Measurements from ENCODE around the gene RBM5. TPM values are rescaled to one million over a fixed set of nuclear protein-coding genes. Genes with fewer than 3 reads are reported as not detected.

RBM5 gene
- 97.4 and 147 TPM in 2 replicates for total RNA-seq

DNA sequence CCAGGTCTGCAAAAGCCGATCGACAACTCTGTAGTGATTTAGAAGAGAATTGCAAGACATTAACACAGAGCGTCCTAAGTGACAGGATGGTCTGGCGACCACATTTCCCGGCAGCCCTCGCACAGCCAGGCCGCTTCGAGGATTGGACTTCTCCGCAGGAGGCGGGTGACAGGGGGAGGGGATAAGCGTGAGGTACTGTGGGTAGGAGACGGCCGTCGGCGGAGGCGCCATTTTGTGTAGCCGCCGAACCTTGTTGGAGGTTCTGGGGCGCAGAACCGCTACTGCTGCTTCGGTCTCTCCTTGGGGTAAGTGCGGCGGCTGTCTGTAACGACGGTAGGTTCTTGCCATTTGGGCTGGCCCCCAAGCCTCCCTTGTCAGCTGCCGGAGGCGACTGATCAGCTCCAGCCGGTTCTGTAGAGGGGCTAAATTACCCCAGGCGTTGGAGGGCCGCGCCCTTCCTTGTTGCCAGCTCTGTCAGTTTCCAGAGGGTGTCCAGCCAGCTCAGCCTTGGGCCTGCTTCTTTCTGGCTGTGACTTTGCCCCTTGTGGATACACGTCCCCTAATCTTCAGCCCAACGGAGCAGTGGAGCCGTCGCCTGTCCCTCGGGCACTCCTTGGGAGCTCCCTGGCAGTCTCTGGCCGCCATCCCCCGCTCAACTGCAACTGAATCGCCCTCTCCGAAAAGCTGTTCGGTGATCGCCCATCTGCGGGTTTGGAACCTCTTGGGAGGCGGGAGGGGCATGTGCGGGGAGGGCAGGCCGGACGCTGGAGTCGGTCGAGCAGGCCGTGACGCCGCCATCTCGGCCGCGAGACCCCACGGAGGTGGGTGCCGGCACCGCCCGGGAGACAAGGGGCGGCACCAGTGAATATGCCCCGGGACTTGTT is at the start of gene RBM5:
Gene RBM5 (plus strand): TSS at position 195 of the 884 bp plus-strand sequence. CDS start 1,516 bp downstream, outside the sequence.

GRCh38 chr3:50154840-50155490 is 66.2 kb downstream of the RBM5 start, which contains the start of gene SEMA3F:
Gene SEMA3F (plus strand): TSS chr3:50155324. CDS start chr3:50159623, 4,299 bp downstream.

Other genes with a start within 250 kb of the RBM5 start
- 1.5 and 2.4 TPM in 2 replicates for gene TRAIP, start 232.4 kb upstream of the RBM5 start, total RNA-seq
- gene CAMKV, start 219.0 kb upstream of the RBM5 start, total RNA-seq: not detected in 2 replicates
- 0.14 and 0.30 TPM in 2 replicates for gene MST1R, start 185.0 kb upstream of the RBM5 start, total RNA-seq
- gene MON1A, start 159.1 kb upstream of the RBM5 start, total RNA-seq: 11.9 and 16.5 TPM in 2 replicates
- gene RBM6, start 148.8 kb upstream of the RBM5 start, total RNA-seq: 48.7 and 65.1 TPM in 2 replicates
- 0.23 and 0.30 TPM in 2 replicates for gene SEMA3F, start 66.4 kb downstream of the RBM5 start, total RNA-seq
- not detected in 2 replicates for gene GNAT1, start 102.7 kb downstream of the RBM5 start, total RNA-seq
- not detected in 2 replicates for gene SLC38A3, start 116.4 kb downstream of the RBM5 start, total RNA-seq
- gene GNAI2, start 147.3 kb downstream of the RBM5 start, total RNA-seq: 180 and 374 TPM in 2 replicates
- gene SEMA3B, start 180.2 kb downstream of the RBM5 start, total RNA-seq: 12.4 and 19.0 TPM in 2 replicates
- not detected in 2 replicates for gene LSMEM2, start 190.2 kb downstream of the RBM5 start, total RNA-seq
- 47.5 and 64.8 TPM in 2 replicates for gene IFRD2, start 203.5 kb downstream of the RBM5 start, total RNA-seq
- 5.3 and 5.7 TPM in 2 replicates for gene HYAL3, start 210.5 kb downstream of the RBM5 start, total RNA-seq
- 1.5 and 4.2 TPM in 2 replicates for gene NAA80, start 210.5 kb downstream of the RBM5 start, total RNA-seq
- 0.30 and 0.42 TPM in 2 replicates for gene HYAL1, start 214.7 kb downstream of the RBM5 start, total RNA-seq
- 96.6 and 112 TPM in 2 replicates for gene HYAL2, start 233.8 kb downstream of the RBM5 start, total RNA-seq
- 9.3 and 18.4 TPM in 2 replicates for gene TUSC2, start 239.3 kb downstream of the RBM5 start, total RNA-seq

Measured in smooth muscle cell of the umbilical artery (primary cell).